CD14-positive monocyte (primary cell): Measurements from ENCODE around the gene TMEM185B. TPM values are rescaled to one million over a fixed set of nuclear protein-coding genes. Genes with fewer than 3 reads are reported as not detected.

Experiments used
- DNase-seq, 3 donors: peaks; one replicate each; pipeline ENCODE4 v3.0.0-alpha.2; 2011 to 2022
- H2AFZ ChIP-seq: 2 replicates; pipeline ENCODE4 v1.6.0; 2012; ENCODE audit warnings: mild to moderate bottlenecking, low read depth, low read length, inconsistent platforms; ENCODE audit not compliant: insufficient read depth, poor library complexity, severe bottlenecking
- H3K27ac ChIP-seq, 2 donors: 1 replicate in 1 of 2; 2 replicates in 1 of 2; pipeline ENCODE4 v1.5.1; 2012 to 2013; ENCODE audit warnings: low read length in 2 of 2, control low read depth in 1 of 2, inconsistent platforms in 1 of 2, low read depth in 1 of 2, mild to moderate bottlenecking in 1 of 2
- H3K27me3 ChIP-seq, 2 donors: one replicate each; pipeline versions ENCODE4 v1.6.0 to v1.6.1; 2011 to 2013; ENCODE audit warnings: low read length in 2 of 2; ENCODE audit not compliant: control insufficient read depth in 2 of 2, insufficient read depth in 2 of 2
- H3K36me3 ChIP-seq, 2 donors: replicated peaks in 1 of 2; 1 replicate in 1 of 2; 2 replicates in 1 of 2; pipeline versions ENCODE4 v1.5.1 to v1.6.1; 2012 to 2013; ENCODE audit warnings: low read length in 2 of 2, control low read depth in 1 of 2, inconsistent platforms in 1 of 2, mild to moderate bottlenecking in 1 of 2; ENCODE audit not compliant: insufficient read depth in 2 of 2, control insufficient read depth in 1 of 2
- H3K4me1 ChIP-seq, 2 donors: 1 replicate in 1 of 2; 2 replicates in 1 of 2; pipeline versions ENCODE4 v1.5.1 to v1.6.1; 2012 to 2013; ENCODE audit warnings: low read length in 2 of 2, control low read depth in 1 of 2, inconsistent platforms in 1 of 2, mild to moderate bottlenecking in 1 of 2, moderate library complexity in 1 of 2; ENCODE audit not compliant: insufficient read depth in 2 of 2, control insufficient read depth in 1 of 2
- H3K4me2 ChIP-seq: replicated peaks from 2 replicates; pipeline ENCODE3; 2012; ENCODE audit warnings: low read length, moderate library complexity, mild to moderate bottlenecking; ENCODE audit not compliant: poor library complexity, severe bottlenecking; ENCODE audit errors: extremely low read depth
- H3K4me3 ChIP-seq, 3 experiments: fragments of 200-600 bp in 1 of 3; sonication (generic) in 1 of 3; replicated peaks in 1 of 3; 1 replicate in 2 of 3; 2 replicates in 1 of 3; pipeline ENCODE4 v1.5.1; 2011 to 2013; ENCODE audit warnings: low read length in 3 of 3, mild to moderate bottlenecking in 3 of 3, control low read depth in 2 of 3, low read depth in 2 of 3, inconsistent platforms in 1 of 3, moderate library complexity in 1 of 3
- H3K79me2 ChIP-seq: 2 replicates; pipeline ENCODE4 v1.6.0; 2012; ENCODE audit warnings: mild to moderate bottlenecking, control low read depth, inconsistent platforms, low read length, moderate library complexity; ENCODE audit not compliant: insufficient read depth
- H3K9ac ChIP-seq: 2 replicates; pipeline ENCODE4 v1.6.0; 2017; ENCODE audit warnings: low read length, mild to moderate bottlenecking; ENCODE audit not compliant: insufficient read depth, poor library complexity, severe bottlenecking
- H3K9me3 ChIP-seq, 2 donors: replicated peaks in 1 of 2; 1 replicate in 1 of 2; 2 replicates in 1 of 2; pipeline versions ENCODE4 v1.5.1 to v1.6.1; 2012 to 2013; ENCODE audit warnings: low read length in 2 of 2, control low read depth in 1 of 2; ENCODE audit not compliant: control insufficient read depth in 1 of 2, insufficient read depth in 1 of 2
- H4K20me1 ChIP-seq: 2 replicates; pipeline ENCODE4 v1.6.0; 2012; ENCODE audit warnings: mild to moderate bottlenecking, low read length, control low read depth, moderate library complexity; ENCODE audit not compliant: insufficient read depth
- H3K27ac Mint-ChIP-seq, 7 donors: one replicate each; pipeline ENCODE4 v1.8.0; 2020; ENCODE audit warnings: mild to moderate bottlenecking in 7 of 7, mixed read lengths in 7 of 7, moderate library complexity in 6 of 7, inconsistent platforms in 2 of 7
- H3K27me3 Mint-ChIP-seq, 3 donors: one replicate each; pipeline ENCODE4 v1.8.0; 2021 to 2022; ENCODE audit warnings: low read depth in 3 of 3, mild to moderate bottlenecking in 3 of 3, mixed read lengths in 3 of 3, moderate library complexity in 3 of 3, inconsistent platforms in 1 of 3
- H3K36me3 Mint-ChIP-seq, 2 donors: one replicate each; pipeline ENCODE4 v1.8.0; 2020; ENCODE audit warnings: mixed read lengths in 2 of 2, inconsistent platforms in 1 of 2, mild to moderate bottlenecking in 1 of 2
- H3K4me1 Mint-ChIP-seq: one replicate; pipeline ENCODE4 v1.8.0; 2020; ENCODE audit warnings: mild to moderate bottlenecking, mixed read lengths
- H3K4me3 Mint-ChIP-seq, 2 donors: one replicate each; pipeline ENCODE4 v1.8.0; 2020; ENCODE audit warnings: mild to moderate bottlenecking in 2 of 2, mixed read lengths in 2 of 2, moderate library complexity in 1 of 2
- H3K9me3 Mint-ChIP-seq, 7 donors: one replicate each; pipeline ENCODE4 v1.8.0; 2020 to 2022; ENCODE audit warnings: mixed read lengths in 7 of 7, mild to moderate bottlenecking in 6 of 7, moderate library complexity in 6 of 7, inconsistent platforms in 2 of 7
- WGBS: methylation state at CpG from one replicate; pipeline ENCODE4 v1.1.5; 2013; ENCODE audit warnings: missing lambda C conversion rate; ENCODE audit not compliant: insufficient coverage; 5-methylcytosine and 5-hydroxymethylcytosine counted together
- intact Hi-C, 2 donors: fragments of 100-400 bp; cut with micrococcal nuclease; formaldehyde crosslinking; loops; one replicate each; pipeline versions ENCODE4 v1.15.0 to v1.15.1; 2023
- polyA plus RNA-seq, 3 donors: library from polyadenylated mRNA; depleted of rRNA in 1 of 3; unstranded in 2 of 3; stranded (reverse) in 1 of 3; fragments of 300-500 nt in 2 of 3; fragments of >200 nt in 1 of 3; fragmentation: Illumina TruSeq in 2 of 3; gene quantifications; 1 replicate in 2 of 3; 2 replicates in 1 of 3; pipeline ENCODE4 v1.2.3, GENCODE V29; 2012 to 2021
- TF ChIP-seq, protein P1 (sequence below): fragments of 200-600 bp; IDR thresholded peaks from one replicate; pipeline ENCODE4 v1.8.0; 2022; ENCODE audit warnings: antibody characterized with exemption, mild to moderate bottlenecking

TMEM185B gene
- polyA plus RNA-seq, 3 donors, result 9.7 to 20.4 (median 18.1) TPM

DNA sequence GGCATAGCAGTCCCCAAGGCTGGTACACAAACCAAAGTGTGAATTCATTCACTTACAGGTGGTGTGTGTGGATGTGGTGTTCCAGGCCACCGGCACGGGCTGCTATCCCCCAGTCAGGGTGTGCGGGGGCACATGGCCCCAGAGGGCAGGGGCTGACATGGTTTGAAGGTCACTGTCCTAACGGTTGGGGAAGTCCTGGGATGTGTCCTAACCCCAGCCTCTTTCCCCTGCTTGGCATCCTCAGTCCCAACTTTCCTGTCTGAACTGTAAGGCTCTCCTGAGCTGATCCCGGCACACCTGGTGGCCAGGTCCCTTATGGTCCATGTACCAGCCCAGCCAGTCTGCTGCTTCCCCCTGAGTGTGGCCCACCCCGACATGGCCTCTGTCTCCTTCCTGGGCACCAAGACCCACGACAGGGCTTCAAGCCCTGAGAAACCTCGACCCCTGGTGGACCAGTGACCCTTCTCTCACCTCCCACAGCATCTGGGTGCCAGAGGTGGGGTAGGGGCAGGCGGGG is 2.4 kb upstream of the TMEM185B start:
- no peak overlapping the region for H3K27ac Mint-ChIP-seq
- WGBS, result 90% methylated on average over 3 of the region's 9 CpGs
- TF ChIP-seq, protein P1, sequence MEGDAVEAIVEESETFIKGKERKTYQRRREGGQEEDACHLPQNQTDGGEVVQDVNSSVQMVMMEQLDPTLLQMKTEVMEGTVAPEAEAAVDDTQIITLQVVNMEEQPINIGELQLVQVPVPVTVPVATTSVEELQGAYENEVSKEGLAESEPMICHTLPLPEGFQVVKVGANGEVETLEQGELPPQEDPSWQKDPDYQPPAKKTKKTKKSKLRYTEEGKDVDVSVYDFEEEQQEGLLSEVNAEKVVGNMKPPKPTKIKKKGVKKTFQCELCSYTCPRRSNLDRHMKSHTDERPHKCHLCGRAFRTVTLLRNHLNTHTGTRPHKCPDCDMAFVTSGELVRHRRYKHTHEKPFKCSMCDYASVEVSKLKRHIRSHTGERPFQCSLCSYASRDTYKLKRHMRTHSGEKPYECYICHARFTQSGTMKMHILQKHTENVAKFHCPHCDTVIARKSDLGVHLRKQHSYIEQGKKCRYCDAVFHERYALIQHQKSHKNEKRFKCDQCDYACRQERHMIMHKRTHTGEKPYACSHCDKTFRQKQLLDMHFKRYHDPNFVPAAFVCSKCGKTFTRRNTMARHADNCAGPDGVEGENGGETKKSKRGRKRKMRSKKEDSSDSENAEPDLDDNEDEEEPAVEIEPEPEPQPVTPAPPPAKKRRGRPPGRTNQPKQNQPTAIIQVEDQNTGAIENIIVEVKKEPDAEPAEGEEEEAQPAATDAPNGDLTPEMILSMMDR, result no peak
- Histone ChIP-seq H3K27me3 (peaks cover 0 to 5% of the 10 kb centered on the region in 2 donors), H4K20me1 (no peaks in the 10 kb centered on the region), H3K27ac (no peak overlapping the region), H3K4me1 (peaks cover 13 to 30% of the 10 kb centered on the region in 2 donors), H3K36me3 (peaks cover 0 to 4% of the 10 kb centered on the region in 2 donors), H3K9me3 (peaks cover 0 to 8% of the 10 kb centered on the region in 2 donors), H2AFZ (no peak overlapping the region), H3K4me3 (no peak overlapping the region), H3K9ac (no peak overlapping the region), H3K4me2 (no peak overlapping the region), H3K79me2 (peaks cover 15% of the 10 kb centered on the region)
- peaks cover 15 to 24% (median 22%) of the 10 kb centered on the region in 3 donors for H3K27me3 Mint-ChIP-seq
- DNase-seq, result no peak
- H3K4me1 Mint-ChIP-seq, result peaks cover 36% of the 10 kb centered on the region
- H3K36me3 Mint-ChIP-seq, result peaks cover 15 to 21% of the 10 kb centered on the region in 2 donors
- H3K9me3 Mint-ChIP-seq, result peaks cover 6 to 9% (median 7%) of the 10 kb centered on the region in 7 donors
- H3K4me3 Mint-ChIP-seq, result no peak overlapping the region
- intact Hi-C loops, result loop anchor here in 1 of 2 donors (10.0 kb wide), 1 partner anchor 89 kb away; no protein-coding TSS in a partner anchor

DNA sequence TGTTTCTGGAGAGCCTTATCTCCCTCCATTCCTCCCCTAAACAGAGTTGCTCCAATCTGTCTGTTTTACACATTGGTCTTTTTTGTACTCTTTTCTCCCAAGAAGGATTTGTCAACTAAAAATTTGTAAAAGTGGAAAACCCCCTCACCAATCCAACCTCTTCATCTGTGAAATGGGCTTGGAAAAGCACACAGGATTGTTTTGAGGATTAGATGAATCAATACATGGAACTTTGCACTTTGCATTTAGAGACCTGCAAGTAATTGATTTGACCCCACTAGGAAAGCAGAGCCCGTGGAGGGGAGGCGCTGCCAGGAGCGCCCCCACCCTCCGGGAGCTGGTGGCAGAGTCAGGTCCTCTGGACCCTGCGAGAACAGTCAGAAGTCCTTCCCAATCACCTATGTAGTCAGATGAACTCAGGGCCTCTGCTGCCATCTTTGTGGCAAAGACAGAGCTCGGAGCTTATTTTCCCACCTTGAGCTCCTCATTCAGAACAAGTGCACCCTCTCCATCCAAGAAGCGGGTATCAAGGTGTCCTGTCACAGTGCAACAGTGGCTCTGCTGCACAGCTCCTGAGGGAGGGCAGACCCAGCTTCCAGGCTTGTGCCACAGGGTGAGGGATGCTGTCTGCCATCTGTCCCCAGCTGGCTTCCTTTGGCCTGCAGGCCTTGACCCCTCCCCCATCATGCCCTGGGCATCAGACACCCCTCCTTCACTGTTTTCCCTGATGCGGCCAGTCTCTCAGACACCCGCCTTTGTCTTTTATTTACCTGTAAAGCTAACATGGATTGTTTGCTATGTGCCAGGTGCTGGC is 1.7 kb upstream of the TMEM185B start:
- Histone ChIP-seq H3K27ac (no peak overlapping the region), H3K9ac (no peak overlapping the region), H3K4me3 (no peak overlapping the region), H3K9me3 (peaks cover 0 to 8% of the 10 kb centered on the region in 2 donors), H2AFZ (no peak overlapping the region), H3K4me2 (no peak overlapping the region), H3K27me3 (peaks cover 0 to 5% of the 10 kb centered on the region in 2 donors), H4K20me1 (no peaks in the 10 kb centered on the region), H3K36me3 (peaks cover 1 to 5% of the 10 kb centered on the region in 2 donors), H3K79me2 (peaks cover 15% of the 10 kb centered on the region), H3K4me1 (peaks cover 13 to 30% of the 10 kb centered on the region in 2 donors)
- DNase-seq, result no peak
- TF ChIP-seq, protein P1, result no peak
- Mint-ChIP-seq H3K36me3 (peaks cover 20 to 25% of the 10 kb centered on the region in 2 donors), H3K4me1 (peaks cover 35% of the 10 kb centered on the region), H3K27me3 (peaks cover 14 to 24% (median 22%) of the 10 kb centered on the region in 3 donors), H3K4me3 (no peak overlapping the region), H3K27ac (no peak overlapping the region), H3K9me3 (peaks cover 6 to 10% (median 7%) of the 10 kb centered on the region in 7 donors)
- intact Hi-C loops, result loop anchor here in 1 of 2 donors (10.0 kb wide), 1 partner anchor 90 kb away; no protein-coding TSS in a partner anchor
- WGBS, result 97% methylated on average over 7 of the region's 9 CpGs
